NB4 (cell line): ENCODE data around the gene MBD5.

Source experiments
- DNase-seq: peaks from one replicate; pipeline ENCODE4 v3.0.0; 2010; ENCODE audit warnings: low read depth
- H3K4me3 ChIP-seq: one replicate; pipeline ENCODE4 v1.5.1; 2011; ENCODE audit warnings: mild to moderate bottlenecking, low read depth, low read length, moderate library complexity
- CTCF ChIP-seq: IDR thresholded peaks from one replicate; pipeline ENCODE4 v1.5.1; 2012; ENCODE audit warnings: low read depth, low read length
- MYC ChIP-seq: IDR thresholded peaks from 2 replicates; pipeline ENCODE4 v1.6.1; 2011; ENCODE audit warnings: low read depth, low read length
- POLR2A ChIP-seq: IDR thresholded peaks from 2 replicates; pipeline ENCODE4 v1.6.1; 2011; ENCODE audit warnings: mild to moderate bottlenecking; ENCODE audit not compliant: insufficient read length; ENCODE audit errors: extremely low read depth
- TF ChIP-seq, protein P1 (sequence below): IDR thresholded peaks from 2 replicates; pipeline ENCODE4 v1.6.1; 2011; ENCODE audit warnings: low read depth, low read length

The MBD5 gene

GRCh38 chr2:148048475-148049221, 27.8 kb downstream of the MBD5 start:
- DNase-seq: peak; percentile 20
- TF ChIP-seq, protein P1, sequence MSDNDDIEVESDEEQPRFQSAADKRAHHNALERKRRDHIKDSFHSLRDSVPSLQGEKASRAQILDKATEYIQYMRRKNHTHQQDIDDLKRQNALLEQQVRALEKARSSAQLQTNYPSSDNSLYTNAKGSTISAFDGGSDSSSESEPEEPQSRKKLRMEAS: no peak
- TF ChIP-seq POLR2A: no peak
- no peak overlapping the region for H3K4me3 ChIP-seq

DNA sequence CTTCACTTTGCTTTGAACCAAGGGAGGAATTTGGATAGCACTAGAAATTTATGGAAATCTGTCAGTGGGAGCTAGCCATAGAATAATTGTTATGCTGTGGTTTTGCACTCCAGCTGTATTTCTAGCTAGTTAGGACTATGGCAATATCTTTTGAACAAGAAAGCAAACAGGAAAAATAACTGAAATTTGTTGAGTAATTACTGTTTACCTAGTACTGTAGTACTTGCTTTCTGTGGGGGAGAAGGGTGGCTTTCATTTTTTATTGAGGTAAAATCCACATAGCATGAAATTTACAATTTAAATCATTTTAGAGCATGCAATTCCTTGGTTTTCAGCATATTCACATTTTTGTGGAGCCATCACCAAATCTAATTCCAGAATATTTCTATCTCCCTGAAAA, 28.4 kb downstream of the MBD5 start:
- no peak for DNase-seq
- no peak overlapping the region for H3K4me3 ChIP-seq
- TF ChIP-seq, protein P1: no peak

DNA sequence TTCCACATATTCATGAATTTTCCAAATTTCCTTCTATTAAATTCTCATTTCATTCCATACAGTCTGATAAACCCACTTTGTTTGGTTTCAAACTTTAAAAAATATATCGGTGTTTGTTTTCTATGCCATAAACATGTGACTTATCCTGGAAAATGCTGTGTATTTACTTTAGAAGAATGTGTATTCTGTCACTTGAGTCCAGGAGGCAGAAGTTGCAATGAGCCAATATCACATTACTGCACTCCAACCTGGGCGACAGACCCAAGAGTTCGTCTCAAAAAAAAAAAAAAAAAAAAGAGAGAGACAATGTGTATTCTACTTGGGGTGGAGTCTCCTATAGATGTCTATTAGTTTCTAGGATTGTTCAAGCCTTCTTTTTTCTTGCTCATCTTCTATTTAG, 31.8 kb downstream of the MBD5 start:
- H3K4me3 ChIP-seq: no peak overlapping the region
- no peak for DNase-seq
- TF ChIP-seq MYC (no peak), POLR2A (no peak), CTCF (no peak)
- TF ChIP-seq, protein P1: no peak

- no peak for DNase-seq
- no peak overlapping the region for H3K4me3 ChIP-seq
- TF ChIP-seq, protein P1: no peak
- no peak for TF ChIP-seq MYC
- TF ChIP-seq CTCF: no peak
- no peak for TF ChIP-seq POLR2A
These were observed 37.8 kb downstream of the MBD5 start for GRCh38 chr2:148058641-148059040.

GRCh38 chr2:148063633-148064032, 42.7 kb downstream of the MBD5 start:
- H3K4me3 ChIP-seq: no peak overlapping the region
- TF ChIP-seq CTCF: no peak
- no peak for TF ChIP-seq POLR2A
- TF ChIP-seq, protein P1: no peak
- no peak for TF ChIP-seq MYC

DNA sequence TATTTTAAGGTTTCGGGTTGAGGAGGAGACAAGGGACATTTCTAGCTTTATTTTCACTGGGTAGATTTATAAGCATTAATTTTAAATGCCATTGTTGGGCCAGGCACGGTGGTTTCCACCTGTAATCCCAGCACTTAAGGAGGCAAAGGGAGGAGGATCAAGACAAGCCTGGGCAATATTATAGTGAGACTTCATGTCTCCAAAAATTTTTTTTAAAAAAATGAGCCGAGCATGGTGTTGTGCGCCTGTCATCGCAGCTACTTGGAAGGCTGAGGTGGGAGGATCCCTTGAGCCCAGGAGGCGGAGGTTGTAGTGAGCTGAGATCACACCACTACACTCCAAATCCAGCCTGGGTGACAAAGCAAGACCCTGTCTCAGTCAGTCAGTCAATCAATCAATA, 45.0 kb downstream of the MBD5 start:
- TF ChIP-seq POLR2A (no peak), MYC (no peak), CTCF (no peak)
- TF ChIP-seq, protein P1: no peak
- H3K4me3 ChIP-seq: no peak overlapping the region
- no peak for DNase-seq

More at GRCh38 chr2:148063633-148064032, 42.7 kb downstream of the MBD5 start:
- DNase-seq: no peak
